ACC112 (cell line): ENCODE results near the gene NSG2.
"Not testable (repeated sequence)": the region's sequence is repeated elsewhere in the genome, so short reads cannot be mapped to it uniquely, and the experiment has no call there.

Experiments used
- H2AFZ ChIP-seq: fragments of 200-600 bp; sonication (generic); one replicate; pipeline ENCODE4 v1.6.0; 2017; ENCODE audit warnings: antibody characterized with exemption, low read length; ENCODE audit not compliant: unreplicated experiment
- H3K27ac ChIP-seq: fragments of 200-600 bp; sonication (generic); 2 replicates; pipeline ENCODE4 v1.5.1; 2014; ENCODE audit warnings: low read depth, mild to moderate bottlenecking, antibody characterized with exemption, low read length, moderate library complexity
- H3K27me3 ChIP-seq: fragments of 200-600 bp; sonication (generic); 2 replicates; pipeline ENCODE4 v1.6.1; 2014; ENCODE audit warnings: mild to moderate bottlenecking, antibody characterized with exemption, low read length, moderate library complexity, mixed read lengths; ENCODE audit not compliant: insufficient read depth
- H3K36me3 ChIP-seq: fragments of 200-600 bp; sonication (generic); 2 replicates; pipeline ENCODE4 v1.6.1; 2016; ENCODE audit warnings: mild to moderate bottlenecking, antibody characterized with exemption, low read length, moderate library complexity, mixed read lengths; ENCODE audit not compliant: insufficient read depth
- H3K4me1 ChIP-seq: fragments of 200-600 bp; sonication (generic); one replicate; pipeline ENCODE4 v1.6.1; 2016; ENCODE audit warnings: low read length, mixed read lengths; ENCODE audit not compliant: insufficient read depth, unreplicated experiment, control insufficient read depth
- H3K4me3 ChIP-seq: fragments of 200-600 bp; sonication (generic); 2 replicates; pipeline ENCODE4 v1.5.1; 2014; ENCODE audit warnings: mild to moderate bottlenecking, low read depth, low read length
- H3K79me2 ChIP-seq: fragments of 200-600 bp; sonication (generic); one replicate; pipeline ENCODE4 v1.6.0; 2016; ENCODE audit warnings: low read length; ENCODE audit not compliant: control insufficient read depth, unreplicated experiment, insufficient read depth

Gene NSG2

GRCh38 chr5:174119468-174119881 lies 74.0 kb downstream of the NSG2 start:
- Histone ChIP-seq H3K4me3 (no peak overlapping the region), H3K4me1 (no peaks in the 10 kb centered on the region), H3K36me3 (no peaks in the 10 kb centered on the region), H3K27me3 (no peaks in the 10 kb centered on the region), H3K79me2 (no peaks in the 10 kb centered on the region), H3K27ac (no peak overlapping the region), H2AFZ (no peak overlapping the region)

DNA sequence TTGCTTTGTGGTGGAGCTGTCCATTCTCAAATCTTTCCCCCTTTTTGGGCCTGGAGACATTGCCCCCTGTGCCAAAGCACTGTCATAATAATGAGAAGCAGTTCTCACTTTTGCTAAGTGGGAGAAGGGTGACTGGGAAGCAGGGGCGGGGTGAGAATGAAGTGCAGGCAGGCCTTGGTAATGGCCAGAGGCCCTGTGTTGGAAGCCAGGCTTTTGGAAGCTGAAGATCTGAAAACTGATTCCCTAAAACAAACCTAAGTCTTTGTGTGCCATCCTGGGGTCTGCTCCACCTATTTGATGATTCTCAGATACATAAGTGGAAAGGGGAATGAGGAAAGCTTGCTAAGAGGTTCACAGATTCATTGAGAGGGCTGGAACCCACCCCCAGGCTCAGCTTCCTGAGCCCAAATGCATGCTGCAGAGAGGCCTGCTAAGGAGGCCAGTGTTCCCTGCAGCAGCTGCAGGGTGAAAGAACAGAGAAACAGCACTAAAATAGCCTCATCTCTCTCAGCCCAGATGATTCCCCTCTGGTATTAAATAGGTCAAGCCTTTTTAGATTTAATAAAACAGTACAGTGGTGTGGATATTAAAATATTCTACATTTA lies 75.0 kb downstream of the NSG2 start:
- H2AFZ ChIP-seq = no peak overlapping the region
- H3K4me1 ChIP-seq = no peaks in the 10 kb centered on the region
- no peak overlapping the region for H3K4me3 ChIP-seq
- no peak overlapping the region for H3K27ac ChIP-seq
- H3K36me3 ChIP-seq = no peaks in the 10 kb centered on the region
- no peaks in the 10 kb centered on the region for H3K79me2 ChIP-seq
- H3K27me3 ChIP-seq = no peaks in the 10 kb centered on the region

- H3K27me3 ChIP-seq = no peaks in the 10 kb centered on the region
- no peak overlapping the region for H3K4me3 ChIP-seq
- no peaks in the 10 kb centered on the region for H3K36me3 ChIP-seq
- no peak overlapping the region for H2AFZ ChIP-seq
- no peaks in the 10 kb centered on the region for H3K4me1 ChIP-seq
- no peaks in the 10 kb centered on the region for H3K79me2 ChIP-seq
- H3K27ac ChIP-seq = no peak overlapping the region
Observed at GRCh38 chr5:174134545-174134944, 89.0 kb downstream of the NSG2 start.

- H2AFZ ChIP-seq = no peak overlapping the region
- H3K79me2 ChIP-seq = no peaks in the 10 kb centered on the region
- H3K36me3 ChIP-seq = no peaks in the 10 kb centered on the region
- no peak overlapping the region for H3K4me3 ChIP-seq
- no peak overlapping the region for H3K27ac ChIP-seq
- H3K4me1 ChIP-seq = no peaks in the 10 kb centered on the region
- H3K27me3 ChIP-seq = no peaks in the 10 kb centered on the region
Observed at GRCh38 chr5:174139623-174140022, 94.1 kb downstream of the NSG2 start.

GRCh38 chr5:174140452-174141020 lies 95.0 kb downstream of the NSG2 start:
- no peaks in the 10 kb centered on the region for H3K27me3 ChIP-seq
- no peak overlapping the region for H3K27ac ChIP-seq
- H3K4me3 ChIP-seq = no peak overlapping the region
- H3K4me1 ChIP-seq = no peaks in the 10 kb centered on the region
- no peaks in the 10 kb centered on the region for H3K79me2 ChIP-seq
- H3K36me3 ChIP-seq = no peaks in the 10 kb centered on the region
- H2AFZ ChIP-seq = no peak overlapping the region

GRCh38 chr5:174141398-174141797 lies 95.9 kb downstream of the NSG2 start:
- no peak overlapping the region for H3K27ac ChIP-seq

DNA sequence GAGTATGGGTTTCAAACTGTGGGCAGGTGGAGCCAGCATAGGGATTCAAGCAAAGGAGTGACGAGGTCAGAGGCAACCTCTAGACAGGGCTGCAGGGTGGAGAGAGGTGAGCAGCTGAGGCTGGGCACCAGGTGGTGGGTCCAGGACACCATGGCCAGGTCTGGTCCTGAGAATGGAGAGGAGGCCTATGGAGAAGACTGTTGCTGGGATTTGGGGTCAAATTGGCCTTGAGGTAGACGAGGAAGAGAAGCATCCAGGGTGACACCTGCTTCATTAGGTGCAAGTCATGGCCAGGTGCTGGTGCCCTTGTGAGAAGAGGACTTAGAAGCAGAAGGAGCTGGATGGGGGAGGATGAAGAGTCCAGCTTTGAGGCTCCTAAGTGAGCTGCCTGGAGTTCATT lies 99.6 kb downstream of the NSG2 start:
- Histone ChIP-seq H3K4me3 (no peak overlapping the region), H3K79me2 (no peaks in the 10 kb centered on the region), H3K4me1 (no peaks in the 10 kb centered on the region), H3K27me3 (no peaks in the 10 kb centered on the region), H3K36me3 (no peaks in the 10 kb centered on the region), H2AFZ (no peak overlapping the region), H3K27ac (no peak overlapping the region)

More at GRCh38 chr5:174141398-174141797, 95.9 kb downstream of the NSG2 start:
- no peaks in the 10 kb centered on the region for H3K36me3 ChIP-seq
- H2AFZ ChIP-seq = no peak overlapping the region
- no peaks in the 10 kb centered on the region for H3K4me1 ChIP-seq
- no peaks in the 10 kb centered on the region for H3K79me2 ChIP-seq
- no peak overlapping the region for H3K4me3 ChIP-seq
- H3K27me3 ChIP-seq = no peaks in the 10 kb centered on the region

GRCh38 chr5:174145821-174146220 lies 100.3 kb downstream of the NSG2 start:
- H3K27ac ChIP-seq = no peak overlapping the region
- no peaks in the 10 kb centered on the region for H3K36me3 ChIP-seq
- H2AFZ ChIP-seq = no peak overlapping the region
- H3K79me2 ChIP-seq = no peaks in the 10 kb centered on the region
- no peaks in the 10 kb centered on the region for H3K27me3 ChIP-seq
- no peaks in the 10 kb centered on the region for H3K4me1 ChIP-seq
- no peak overlapping the region for H3K4me3 ChIP-seq

GRCh38 chr5:174146556-174146955 lies 101.0 kb downstream of the NSG2 start:
- no peak overlapping the region for H2AFZ ChIP-seq
- no peak overlapping the region for H3K27ac ChIP-seq
- no peaks in the 10 kb centered on the region for H3K36me3 ChIP-seq
- no peaks in the 10 kb centered on the region for H3K4me1 ChIP-seq
- H3K27me3 ChIP-seq = no peaks in the 10 kb centered on the region
- no peak overlapping the region for H3K4me3 ChIP-seq
- H3K79me2 ChIP-seq = no peaks in the 10 kb centered on the region

DNA sequence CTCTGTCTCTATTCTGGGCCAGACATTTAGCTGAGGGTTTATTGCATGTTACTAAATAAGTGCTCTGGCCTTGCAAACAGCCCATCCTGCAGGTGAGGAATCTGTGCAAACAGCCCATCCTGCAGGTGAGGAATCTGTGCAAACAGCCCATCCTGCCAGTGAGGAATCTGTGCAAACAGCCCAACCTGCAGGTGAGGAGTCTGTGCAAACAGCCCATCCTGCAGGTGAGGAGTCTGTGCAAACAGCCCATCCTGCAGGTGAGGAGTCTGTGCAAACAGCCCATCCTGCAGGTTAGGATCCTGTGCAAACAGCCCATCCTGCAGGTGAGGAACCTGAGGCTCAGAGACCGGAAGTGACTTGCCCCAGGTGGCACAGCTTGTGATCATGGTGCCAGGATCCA lies 101.5 kb downstream of the NSG2 start:
- not testable (repeated sequence) for H3K79me2 ChIP-seq, H3K4me3 ChIP-seq, H3K27me3 ChIP-seq, H3K27ac ChIP-seq, H3K36me3 ChIP-seq, H2AFZ ChIP-seq, H3K4me1 ChIP-seq

DNA sequence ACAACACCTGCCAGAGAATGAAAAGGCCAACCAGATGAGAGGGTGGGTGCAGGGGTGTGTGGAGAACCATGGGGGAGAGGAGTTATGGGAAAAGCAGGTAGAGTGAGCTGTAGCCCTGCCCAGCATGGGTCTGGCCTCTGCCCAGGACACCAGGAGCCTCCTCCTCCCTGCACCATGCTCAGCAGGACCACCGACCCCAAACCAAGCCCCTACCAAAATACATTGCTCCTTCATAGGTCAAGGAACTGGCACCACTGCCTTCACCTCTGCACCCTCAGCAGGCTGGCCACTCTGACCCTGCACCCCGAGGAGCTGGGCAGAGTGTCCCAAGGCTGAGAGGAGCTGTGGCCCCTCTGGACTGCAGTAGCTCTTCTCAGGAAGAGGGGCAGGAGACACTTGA lies 102.0 kb downstream of the NSG2 start:
- H3K27me3 ChIP-seq = no peaks in the 10 kb centered on the region
- H3K27ac ChIP-seq = no peak overlapping the region
- no peaks in the 10 kb centered on the region for H3K79me2 ChIP-seq
- H2AFZ ChIP-seq = no peak overlapping the region
- H3K4me1 ChIP-seq = no peaks in the 10 kb centered on the region
- no peaks in the 10 kb centered on the region for H3K36me3 ChIP-seq
- H3K4me3 ChIP-seq = no peak overlapping the region
